Ovary (tissue), 3 donors: Measurements from ENCODE around the gene IKZF1.

Experiments used
- CTCF ChIP-seq, 3 donors: fragments of 450-650 bp in 2 of 3; fragments of 200-600 bp in 1 of 3; IDR thresholded peaks; one replicate each; pipeline versions ENCODE4 v1.5.1 to v1.8.0; 2016 to 2022; ENCODE audit warnings: antibody characterized with exemption in 3 of 3, mild to moderate bottlenecking in 1 of 3
- EP300 ChIP-seq: sonication (generic); formaldehyde crosslinking; IDR thresholded peaks from one replicate; pipeline ENCODE4 v1.6.1; 2017; ENCODE audit warnings: antibody characterized with exemption
- donor health status: DM: no; HTN: no; CAD: no.

GRCh38 chr7:50405221-50405620, 100.7 kb downstream of the IKZF1 start:
- no peak for TF ChIP-seq EP300
- TF ChIP-seq CTCF (IDR thresholded peaks at IDR 0.05): no peak
